Gastrocnemius medialis (tissue), 4 donors: ENCODE results near the gene SPATS2L.

Experiments
- POLR2A ChIP-seq, 2 donors: fragments of 450-650 bp; IDR thresholded peaks; one replicate each; pipeline ENCODE4 v1.6.1; 2017; ENCODE audit warnings: antibody characterized with exemption in 2 of 2, mild to moderate bottlenecking in 2 of 2, moderate library complexity in 2 of 2
- TF ChIP-seq, protein P1 (sequence below), 5 experiments: fragments of 450-650 bp in 3 of 5; fragments of 200-600 bp in 2 of 5; sonication (generic) in 2 of 5; IDR thresholded peaks in 4 of 5; conservative IDR thresholded peaks in 1 of 5; 1 replicate in 4 of 5; 2 replicates in 1 of 5; pipeline ENCODE4 v1.5.1; 2016 to 2019; ENCODE audit warnings: antibody characterized with exemption in 5 of 5, mild to moderate bottlenecking in 3 of 5, moderate library complexity in 3 of 5

DNA sequence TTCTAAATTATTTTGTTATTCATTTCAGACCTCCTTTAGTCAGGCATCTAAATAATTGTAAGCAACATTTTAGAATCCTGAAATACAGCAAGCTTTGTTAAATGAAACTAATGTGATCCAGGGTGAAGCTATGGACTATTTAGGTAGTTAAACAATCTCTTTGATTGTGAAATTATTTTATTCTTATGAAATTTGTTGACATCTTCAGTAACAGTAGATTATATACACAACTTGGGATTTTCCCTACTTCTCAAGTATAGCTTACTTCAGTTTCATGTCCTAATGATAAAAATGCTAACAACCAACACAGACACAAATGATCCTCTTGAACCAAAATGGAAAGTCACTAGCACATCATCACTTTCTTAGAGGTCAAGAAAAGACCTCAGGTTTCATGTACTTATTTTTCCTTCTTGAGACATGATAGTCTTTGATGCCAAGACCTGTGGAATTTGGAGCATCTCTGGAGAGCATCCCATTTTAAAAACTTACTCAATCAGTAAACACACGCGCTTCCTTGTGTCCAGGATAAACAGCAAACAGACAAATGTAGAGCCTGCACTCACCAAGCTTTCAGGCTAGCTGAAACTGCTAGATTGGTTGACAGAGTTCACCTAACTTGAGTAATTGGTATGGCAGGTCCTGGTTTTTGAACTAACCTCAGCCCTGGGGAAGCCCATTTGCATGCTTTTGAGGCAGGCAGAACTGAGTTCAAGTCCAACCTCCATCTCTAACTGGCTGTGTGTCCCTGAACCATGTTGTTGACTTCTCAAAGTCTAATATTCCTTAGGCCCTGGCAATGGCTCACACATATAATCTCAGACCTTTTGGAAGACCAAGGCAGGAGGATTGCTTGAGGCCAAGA lies 155.6 kb downstream of the SPATS2L start:
- TF ChIP-seq, protein P1, sequence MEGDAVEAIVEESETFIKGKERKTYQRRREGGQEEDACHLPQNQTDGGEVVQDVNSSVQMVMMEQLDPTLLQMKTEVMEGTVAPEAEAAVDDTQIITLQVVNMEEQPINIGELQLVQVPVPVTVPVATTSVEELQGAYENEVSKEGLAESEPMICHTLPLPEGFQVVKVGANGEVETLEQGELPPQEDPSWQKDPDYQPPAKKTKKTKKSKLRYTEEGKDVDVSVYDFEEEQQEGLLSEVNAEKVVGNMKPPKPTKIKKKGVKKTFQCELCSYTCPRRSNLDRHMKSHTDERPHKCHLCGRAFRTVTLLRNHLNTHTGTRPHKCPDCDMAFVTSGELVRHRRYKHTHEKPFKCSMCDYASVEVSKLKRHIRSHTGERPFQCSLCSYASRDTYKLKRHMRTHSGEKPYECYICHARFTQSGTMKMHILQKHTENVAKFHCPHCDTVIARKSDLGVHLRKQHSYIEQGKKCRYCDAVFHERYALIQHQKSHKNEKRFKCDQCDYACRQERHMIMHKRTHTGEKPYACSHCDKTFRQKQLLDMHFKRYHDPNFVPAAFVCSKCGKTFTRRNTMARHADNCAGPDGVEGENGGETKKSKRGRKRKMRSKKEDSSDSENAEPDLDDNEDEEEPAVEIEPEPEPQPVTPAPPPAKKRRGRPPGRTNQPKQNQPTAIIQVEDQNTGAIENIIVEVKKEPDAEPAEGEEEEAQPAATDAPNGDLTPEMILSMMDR (IDR thresholded peaks at IDR 0.05 in 4 of 5, conservative IDR thresholded peaks at IDR 0.05 in 1 of 5) = no peak
- no peak for TF ChIP-seq POLR2A (IDR thresholded peaks at IDR 0.05)
